ENCODE results near the gene RNU7-1. TPM values are rescaled to one million over a fixed set of nuclear protein-coding genes. Genes with fewer than 3 reads are reported as not detected.

The RNU7-1 gene
- total and polyA plus RNA-seq, 10 donors: not detected

DNA sequence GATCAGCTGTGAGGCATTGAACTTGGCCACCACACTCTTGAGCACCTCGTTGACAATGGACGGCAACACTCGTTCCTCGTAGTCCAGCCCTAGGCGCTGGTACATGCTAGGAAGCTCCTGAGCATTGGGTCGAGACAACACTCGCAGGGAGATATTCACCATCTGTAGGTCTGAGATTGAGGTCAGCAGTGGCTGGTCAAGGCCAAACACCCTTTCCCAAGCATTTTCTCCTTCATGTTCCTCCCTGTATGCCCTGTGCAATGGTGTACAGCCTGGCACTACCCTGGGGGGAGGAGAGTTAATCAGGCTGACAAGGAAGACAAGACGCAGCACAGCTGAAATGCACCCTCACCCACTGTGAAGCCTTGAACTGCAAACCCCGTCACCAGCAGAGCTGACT, 24.8 kb downstream of the RNU7-1 start:
- Histone ChIP-seq H3K27me3 (replicated peaks in 1 of 7) (no peaks in the 10 kb centered on the region), H3K4me3 (peak overlapping the region in 1 of 8 donors; percentile 80), H3K36me3 (peaks cover 2 to 61% (median 39%) of the 10 kb centered on the region in 6 donors), H3K4me1 (peaks cover 24 to 84% (median 59%) of the 10 kb centered on the region in 6 donors), H3K27ac (peak overlapping the region in 1 of 8 donors; percentile 94), H3K9me3 (no peaks in the 10 kb centered on the region)
- DNase-seq: no peak
- intact Hi-C loops (cut with DNase I; ENCODE audit: low total_unique reads): loop anchor here (10.0 kb wide), 1 partner anchor 104 kb away; the partner anchor contains the start of gene TPI1
- TF ChIP-seq POLR2A (IDR thresholded peaks at IDR 0.05) (no peak), POLR2AphosphoS5 (IDR thresholded peaks at IDR 0.05) (no peak)
- TF ChIP-seq, protein P1, sequence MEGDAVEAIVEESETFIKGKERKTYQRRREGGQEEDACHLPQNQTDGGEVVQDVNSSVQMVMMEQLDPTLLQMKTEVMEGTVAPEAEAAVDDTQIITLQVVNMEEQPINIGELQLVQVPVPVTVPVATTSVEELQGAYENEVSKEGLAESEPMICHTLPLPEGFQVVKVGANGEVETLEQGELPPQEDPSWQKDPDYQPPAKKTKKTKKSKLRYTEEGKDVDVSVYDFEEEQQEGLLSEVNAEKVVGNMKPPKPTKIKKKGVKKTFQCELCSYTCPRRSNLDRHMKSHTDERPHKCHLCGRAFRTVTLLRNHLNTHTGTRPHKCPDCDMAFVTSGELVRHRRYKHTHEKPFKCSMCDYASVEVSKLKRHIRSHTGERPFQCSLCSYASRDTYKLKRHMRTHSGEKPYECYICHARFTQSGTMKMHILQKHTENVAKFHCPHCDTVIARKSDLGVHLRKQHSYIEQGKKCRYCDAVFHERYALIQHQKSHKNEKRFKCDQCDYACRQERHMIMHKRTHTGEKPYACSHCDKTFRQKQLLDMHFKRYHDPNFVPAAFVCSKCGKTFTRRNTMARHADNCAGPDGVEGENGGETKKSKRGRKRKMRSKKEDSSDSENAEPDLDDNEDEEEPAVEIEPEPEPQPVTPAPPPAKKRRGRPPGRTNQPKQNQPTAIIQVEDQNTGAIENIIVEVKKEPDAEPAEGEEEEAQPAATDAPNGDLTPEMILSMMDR (IDR thresholded peaks at IDR 0.05 in 8 of 11, conservative IDR thresholded peaks at IDR 0.05 in 3 of 11): no peak
- WGBS, 5 donors: 84 to 95% (median 91%) methylated on average over 9 of the region's 9 CpGs

DNA sequence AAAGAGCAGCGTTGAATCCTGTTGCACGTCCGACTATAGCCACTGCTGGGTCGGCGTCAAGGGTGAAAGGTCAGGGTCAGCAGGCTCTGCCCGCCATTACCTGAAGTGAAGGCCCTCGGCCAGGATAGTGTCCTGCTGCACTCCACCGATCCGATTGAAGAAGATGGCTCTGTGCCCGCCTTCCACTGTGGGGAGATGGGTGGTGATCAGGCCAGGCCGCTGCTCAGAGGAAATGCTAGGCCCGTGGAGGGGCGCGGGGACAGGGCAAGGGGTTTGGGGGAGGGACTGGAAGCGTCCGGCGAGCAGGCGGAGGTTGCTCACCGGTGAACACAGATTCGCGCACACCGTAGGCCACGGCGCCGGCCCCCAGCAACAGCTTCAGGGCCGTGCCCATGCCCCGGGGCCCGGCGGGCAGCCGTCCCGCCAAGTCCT, 26.5 kb downstream of the RNU7-1 start:
- no peak for DNase-seq
- H3K27me3 ChIP-seq (replicated peaks in 1 of 7): no peaks in the 10 kb centered on the region
- H3K36me3 ChIP-seq: peaks cover 2 to 72% (median 52%) of the 10 kb centered on the region in 6 donors
- TF ChIP-seq, protein P1 (IDR thresholded peaks at IDR 0.05 in 8 of 11, conservative IDR thresholded peaks at IDR 0.05 in 3 of 11): no peak
- TF ChIP-seq POLR2A (IDR thresholded peaks at IDR 0.05): no peak
- no peak for TF ChIP-seq POLR2AphosphoS5 (IDR thresholded peaks at IDR 0.05)
- WGBS, 5 donors: 1% methylated on average over 31 of the region's 31 CpGs
- intact Hi-C loops (cut with DNase I; ENCODE audit: low total_unique reads): loop anchor here (10.0 kb wide), 1 partner anchor 55 kb away; no protein-coding TSS in a partner anchor
- peaks cover 20 to 77% (median 47%) of the 10 kb centered on the region in 6 donors for H3K4me1 ChIP-seq
- H3K27ac ChIP-seq: peak overlapping the region; percentile 86 to 95 (median 94)
- H3K9me3 ChIP-seq: no peaks in the 10 kb centered on the region
- peak overlapping the region; percentile 80 to 98 (median 86) for H3K4me3 ChIP-seq

DNA sequence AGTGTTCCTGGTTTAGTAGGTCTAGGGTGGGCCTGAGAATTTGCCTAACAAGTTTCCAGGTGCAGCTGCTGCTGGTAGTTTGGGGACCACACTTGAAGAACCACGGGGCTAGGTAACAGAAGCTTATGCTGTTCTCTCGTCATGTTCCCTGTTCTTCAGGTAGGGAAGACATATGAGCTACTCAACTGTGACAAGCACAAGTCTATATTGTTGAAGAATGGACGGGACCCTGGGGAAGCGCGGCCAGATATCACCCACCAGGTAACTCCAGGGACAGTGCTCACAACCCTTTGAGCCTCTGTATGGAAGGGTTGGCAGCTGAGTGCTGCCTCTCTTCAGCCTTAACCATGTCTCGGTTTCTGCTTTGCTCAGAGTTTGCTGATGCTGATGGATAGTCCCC, 30.6 kb downstream of the RNU7-1 start:
- H3K36me3 ChIP-seq: peaks cover 0 to 72% (median 53%) of the 10 kb centered on the region in 6 donors
- no peak overlapping the region for H3K4me3 ChIP-seq
- DNase-seq: no peak
- no peak overlapping the region for H3K27ac ChIP-seq
- intact Hi-C loops (cut with DNase I; ENCODE audit: low total_unique reads): loop anchor here (10.0 kb wide), 1 partner anchor 51 kb away; no protein-coding TSS in a partner anchor
- H3K4me1 ChIP-seq: peaks cover 14 to 54% (median 31%) of the 10 kb centered on the region in 6 donors
- no peaks in the 10 kb centered on the region for H3K9me3 ChIP-seq
- 77 to 96% (median 93%) methylated on average over 6 of the region's 6 CpGs for WGBS, 5 donors
- H3K27me3 ChIP-seq (replicated peaks in 1 of 7): no peaks in the 10 kb centered on the region
- no peak for TF ChIP-seq POLR2A (IDR thresholded peaks at IDR 0.05)
- TF ChIP-seq, protein P1 (IDR thresholded peaks at IDR 0.05 in 8 of 11, conservative IDR thresholded peaks at IDR 0.05 in 3 of 11): no peak
- TF ChIP-seq POLR2AphosphoS5 (IDR thresholded peaks at IDR 0.05): no peak

DNA sequence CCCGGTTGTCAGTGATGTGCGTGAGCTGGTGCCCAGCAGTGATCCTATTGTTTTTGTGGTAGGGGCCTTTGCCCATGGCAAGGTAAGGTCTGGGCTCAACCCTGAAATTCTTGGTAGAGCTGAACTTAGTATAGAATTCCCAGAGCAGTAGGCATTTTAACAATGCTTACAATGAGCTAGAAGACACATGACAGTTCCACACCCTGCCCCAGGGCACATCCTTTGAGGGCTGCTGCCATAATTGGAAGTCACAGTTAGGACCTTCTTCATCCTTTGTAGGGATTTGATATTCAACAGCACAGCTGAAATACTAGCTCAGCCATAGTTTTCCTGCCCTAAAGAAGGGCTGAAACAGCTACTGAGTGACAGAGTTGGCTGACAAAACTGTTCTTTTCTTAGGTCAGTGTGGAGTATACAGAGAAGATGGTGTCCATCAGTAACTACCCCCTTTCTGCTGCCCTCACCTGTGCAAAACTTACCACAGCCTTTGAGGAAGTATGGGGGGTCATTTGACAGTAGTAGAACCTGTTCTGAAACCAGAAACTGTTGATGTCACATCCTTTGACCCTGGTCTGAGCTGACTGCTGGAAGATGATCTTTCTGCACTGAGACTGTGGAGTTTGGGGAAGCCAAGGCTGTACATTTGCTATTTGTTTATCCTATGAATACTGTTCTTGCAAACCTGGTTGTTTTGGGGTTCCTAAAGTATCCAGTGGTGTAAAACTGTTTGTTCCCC, 31.8 kb downstream of the RNU7-1 start:
- H3K4me3 ChIP-seq: no peak overlapping the region
- H3K27ac ChIP-seq: no peak overlapping the region
- H3K36me3 ChIP-seq: peaks cover 0 to 83% (median 64%) of the 10 kb centered on the region in 6 donors
- 91 to 97% (median 94%) methylated on average over 2 of the region's 2 CpGs for WGBS, 5 donors
- no peaks in the 10 kb centered on the region for H3K9me3 ChIP-seq
- H3K4me1 ChIP-seq: peaks cover 6 to 42% (median 21%) of the 10 kb centered on the region in 6 donors
- no peaks in the 10 kb centered on the region for H3K27me3 ChIP-seq (replicated peaks in 1 of 7)
- DNase-seq: no peak
- TF ChIP-seq POLR2AphosphoS5 (IDR thresholded peaks at IDR 0.05): no peak
- TF ChIP-seq POLR2A (IDR thresholded peaks at IDR 0.05): no peak
- TF ChIP-seq, protein P1 (IDR thresholded peaks at IDR 0.05 in 8 of 11, conservative IDR thresholded peaks at IDR 0.05 in 3 of 11): no peak
- intact Hi-C loops (cut with DNase I; ENCODE audit: low total_unique reads): loop anchor here (10.0 kb wide), 1 partner anchor 49 kb away; no protein-coding TSS in a partner anchor

All from spleen (tissue), 11 donors.